Brain microvascular endothelial cell (primary cell): ENCODE results near the gene DIS3L2.

Experiments
- DNase-seq: peaks from one replicate; pipeline ENCODE4 v3.0.0-alpha.2; 2020
- H3K27ac ChIP-seq: fragments of 250-450 bp; sonication (Bioruptor Pico); 2 replicates; pipeline ENCODE4 v1.5.1; 2020; ENCODE audit warnings: mild to moderate bottlenecking, moderate library complexity
- H3K27me3 ChIP-seq: fragments of 250-450 bp; sonication (Bioruptor Pico); replicated peaks from 2 replicates; pipeline ENCODE4 v1.5.1; 2020; ENCODE audit warnings: mild to moderate bottlenecking
- H3K36me3 ChIP-seq: fragments of 250-450 bp; sonication (Bioruptor Pico); replicated peaks from 2 replicates; pipeline ENCODE4 v1.5.1; 2020; ENCODE audit warnings: mild to moderate bottlenecking
- H3K4me3 ChIP-seq: 2 replicates; pipeline ENCODE4 v1.5.1; 2011; ENCODE audit warnings: low read depth, mild to moderate bottlenecking, control low read depth, low read length, moderate library complexity
- in situ Hi-C: cut with HindIII; loops from 2 replicates; pipeline ENCODE4 v1.10.0; 2017; ENCODE audit warnings: low sequenced_read_pairs, low pct_ligation_motif_present
- TF ChIP-seq, protein P1 (sequence below): IDR thresholded peaks from 2 replicates; pipeline ENCODE4 v1.5.1; 2011; ENCODE audit warnings: low read depth, mild to moderate bottlenecking, moderate library complexity, low read length, control low read depth, inconsistent platforms; ENCODE audit errors: missing control alignments

Gene DIS3L2

DNA sequence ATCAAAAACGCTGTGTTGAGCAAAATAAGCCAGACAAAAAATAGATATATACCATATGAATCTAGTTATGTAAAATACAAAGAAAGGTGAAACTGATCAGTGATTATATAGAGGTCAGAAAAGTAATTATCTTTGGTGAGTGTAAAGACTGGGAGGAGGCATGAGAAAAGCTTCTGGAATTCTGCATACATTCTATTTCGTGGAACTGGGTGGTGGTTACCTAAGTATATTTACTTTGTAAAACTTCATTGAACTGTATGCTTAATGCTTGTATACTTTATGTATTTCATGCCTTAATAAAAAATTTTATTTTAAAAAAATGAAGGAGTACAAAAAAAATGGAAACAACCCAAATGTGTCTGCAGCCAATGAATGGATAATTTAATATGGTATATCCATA lies 263.9 kb downstream of the DIS3L2 start:
- DNase-seq = no peak
- in situ Hi-C loops = no loop called here
- Histone ChIP-seq H3K4me3 (no peak overlapping the region), H3K27ac (no peak overlapping the region), H3K27me3 (no peaks in the 10 kb centered on the region), H3K36me3 (no peaks in the 10 kb centered on the region)
- TF ChIP-seq, protein P1, sequence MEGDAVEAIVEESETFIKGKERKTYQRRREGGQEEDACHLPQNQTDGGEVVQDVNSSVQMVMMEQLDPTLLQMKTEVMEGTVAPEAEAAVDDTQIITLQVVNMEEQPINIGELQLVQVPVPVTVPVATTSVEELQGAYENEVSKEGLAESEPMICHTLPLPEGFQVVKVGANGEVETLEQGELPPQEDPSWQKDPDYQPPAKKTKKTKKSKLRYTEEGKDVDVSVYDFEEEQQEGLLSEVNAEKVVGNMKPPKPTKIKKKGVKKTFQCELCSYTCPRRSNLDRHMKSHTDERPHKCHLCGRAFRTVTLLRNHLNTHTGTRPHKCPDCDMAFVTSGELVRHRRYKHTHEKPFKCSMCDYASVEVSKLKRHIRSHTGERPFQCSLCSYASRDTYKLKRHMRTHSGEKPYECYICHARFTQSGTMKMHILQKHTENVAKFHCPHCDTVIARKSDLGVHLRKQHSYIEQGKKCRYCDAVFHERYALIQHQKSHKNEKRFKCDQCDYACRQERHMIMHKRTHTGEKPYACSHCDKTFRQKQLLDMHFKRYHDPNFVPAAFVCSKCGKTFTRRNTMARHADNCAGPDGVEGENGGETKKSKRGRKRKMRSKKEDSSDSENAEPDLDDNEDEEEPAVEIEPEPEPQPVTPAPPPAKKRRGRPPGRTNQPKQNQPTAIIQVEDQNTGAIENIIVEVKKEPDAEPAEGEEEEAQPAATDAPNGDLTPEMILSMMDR = no peak

DNA sequence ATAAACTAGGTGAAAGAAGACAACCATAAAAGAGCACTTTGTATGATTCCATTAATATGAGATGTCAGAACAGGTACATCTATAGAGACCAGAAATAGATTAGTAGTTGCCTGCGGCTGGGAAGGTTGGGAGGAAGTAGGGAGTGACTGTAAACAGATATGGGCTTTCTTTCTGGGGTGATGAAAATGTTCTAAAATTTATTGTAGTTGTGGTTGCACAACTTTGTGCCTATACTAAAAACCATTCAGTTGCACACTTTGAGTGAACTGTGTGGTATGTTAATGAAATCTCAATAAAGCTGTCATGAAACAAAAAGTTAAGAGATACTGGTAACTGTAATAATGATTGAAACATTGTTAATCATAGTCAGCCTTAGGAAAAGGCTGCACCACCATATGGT lies 264.4 kb downstream of the DIS3L2 start:
- TF ChIP-seq, protein P1 = no peak
- H3K27me3 ChIP-seq = no peaks in the 10 kb centered on the region
- no peak overlapping the region for H3K4me3 ChIP-seq
- no peak for DNase-seq
- no peak overlapping the region for H3K27ac ChIP-seq
- in situ Hi-C loops = no loop called here
- no peaks in the 10 kb centered on the region for H3K36me3 ChIP-seq

DNA sequence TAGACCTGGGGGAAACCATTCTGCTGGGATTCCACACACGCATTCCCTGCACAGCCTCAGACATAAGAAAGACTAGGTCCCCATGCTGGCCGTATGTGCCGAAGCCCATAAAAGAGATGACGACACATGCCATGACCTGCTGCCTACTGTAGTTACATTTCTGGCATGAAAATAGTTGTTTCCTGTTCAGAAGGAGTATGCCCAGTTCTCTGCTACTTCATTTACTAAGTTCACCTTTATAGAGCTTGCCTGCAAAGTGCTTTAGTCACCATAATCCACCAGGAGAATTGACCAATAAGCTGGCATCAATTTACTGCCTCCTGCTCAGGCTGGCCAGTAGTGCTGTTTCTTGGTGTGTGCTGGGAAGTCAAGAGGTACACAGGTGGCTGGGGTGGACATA lies 266.8 kb downstream of the DIS3L2 start:
- H3K36me3 ChIP-seq = no peaks in the 10 kb centered on the region
- in situ Hi-C loops = no loop called here
- no peak overlapping the region for H3K4me3 ChIP-seq
- DNase-seq = no peak
- TF ChIP-seq, protein P1 = no peak
- H3K27me3 ChIP-seq = no peaks in the 10 kb centered on the region
- H3K27ac ChIP-seq = no peak overlapping the region

DNA sequence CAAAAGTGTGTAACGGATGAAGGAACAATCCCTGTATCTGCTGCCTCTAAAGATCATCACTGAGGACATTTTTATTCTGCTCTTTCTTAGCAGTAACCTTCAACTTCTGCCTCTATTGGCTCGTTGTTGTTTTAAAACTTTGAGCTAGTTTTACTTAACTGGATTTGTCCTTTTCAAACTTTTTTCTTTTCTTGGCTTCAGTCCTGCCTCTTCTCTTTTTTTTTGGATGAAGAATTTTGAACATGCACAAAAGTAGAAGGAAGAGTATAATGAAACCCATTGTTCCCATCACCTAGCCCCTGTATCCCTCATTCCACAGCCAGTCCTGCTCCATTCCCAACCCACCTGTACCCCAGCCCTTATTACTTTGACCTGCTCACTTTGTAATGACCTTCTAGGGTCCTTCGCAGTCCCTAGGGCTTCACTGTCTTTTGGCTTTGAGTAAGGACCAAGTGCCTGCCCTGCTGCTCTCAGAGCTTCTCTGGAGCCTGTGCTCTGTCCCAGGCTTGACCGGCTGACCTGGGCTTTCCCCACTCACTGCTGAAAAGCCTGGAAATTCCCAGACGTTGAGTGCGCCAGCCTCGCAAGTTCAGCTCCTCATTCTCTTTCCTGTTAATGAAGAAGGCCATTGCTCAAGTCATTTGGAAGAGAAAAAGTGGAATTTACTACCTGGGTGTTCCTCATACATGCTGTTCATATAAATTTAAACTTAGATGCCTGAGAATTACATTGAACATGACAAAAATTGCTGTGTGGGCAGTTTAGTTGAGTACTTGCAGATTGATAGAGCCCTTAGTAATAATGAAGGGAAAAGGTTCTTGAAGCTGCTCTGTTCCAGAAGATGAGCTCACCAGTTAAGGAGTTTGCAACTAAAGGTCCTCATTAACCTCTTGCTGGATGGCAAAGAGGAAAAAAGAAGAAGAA lies 267.7 kb downstream of the DIS3L2 start:
- Histone ChIP-seq H3K4me3 (no peak overlapping the region), H3K27me3 (no peaks in the 10 kb centered on the region), H3K36me3 (no peaks in the 10 kb centered on the region), H3K27ac (no peak overlapping the region)
- in situ Hi-C loops = no loop called here
- TF ChIP-seq, protein P1 = no peak
- DNase-seq = peak; percentile 58

DNA sequence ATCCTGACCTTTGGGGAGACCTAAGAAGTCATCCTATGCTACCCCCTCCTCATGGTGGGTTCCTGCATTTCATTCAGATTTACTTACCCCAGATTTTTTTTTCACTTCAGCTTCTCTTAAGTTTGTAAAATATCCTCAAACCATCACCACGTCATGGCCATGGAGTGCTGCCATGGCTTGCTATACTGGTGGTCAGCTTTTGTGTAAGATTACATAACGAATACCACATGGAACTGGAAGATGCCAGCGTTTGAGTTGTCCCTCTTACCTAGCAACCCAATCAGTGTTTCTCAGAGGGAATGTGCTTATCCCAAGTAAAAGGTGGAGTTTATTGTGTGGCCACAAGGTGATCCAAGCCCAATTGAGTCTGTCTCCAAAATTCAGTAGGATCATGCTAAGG lies 268.4 kb downstream of the DIS3L2 start:
- no peaks in the 10 kb centered on the region for H3K27me3 ChIP-seq
- TF ChIP-seq, protein P1 = no peak
- no peak overlapping the region for H3K27ac ChIP-seq
- no peak overlapping the region for H3K4me3 ChIP-seq
- no peak for DNase-seq
- in situ Hi-C loops = no loop called here
- no peaks in the 10 kb centered on the region for H3K36me3 ChIP-seq

DNA sequence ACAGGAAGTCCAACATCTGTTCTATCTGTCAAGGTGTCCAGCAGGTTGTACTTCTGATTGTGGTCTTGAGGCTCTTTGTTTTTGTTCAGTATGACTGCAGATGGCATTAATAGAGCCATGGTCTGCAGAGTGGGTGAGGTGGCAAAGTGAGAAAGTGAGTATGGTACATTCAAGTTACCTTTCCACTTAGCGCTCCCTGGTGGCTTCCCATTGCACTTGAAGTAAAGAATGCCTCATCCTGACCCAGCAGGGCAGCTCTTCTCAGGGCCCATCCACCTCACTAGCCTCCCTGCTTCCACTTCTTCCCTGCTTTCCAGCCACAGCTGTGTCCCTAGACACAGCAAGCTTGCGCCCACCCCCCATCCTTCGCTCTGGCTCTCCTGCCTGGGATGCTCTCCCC lies 269.0 kb downstream of the DIS3L2 start:
- no peak overlapping the region for H3K27ac ChIP-seq
- no peak for DNase-seq
- no peak overlapping the region for H3K4me3 ChIP-seq
- no peaks in the 10 kb centered on the region for H3K27me3 ChIP-seq
- no peaks in the 10 kb centered on the region for H3K36me3 ChIP-seq
- TF ChIP-seq, protein P1 = peak; percentile 45
- in situ Hi-C loops = no loop called here
